Measurements from ENCODE around the gene SPART.
"Not testable (repeated sequence)": the region's sequence is repeated elsewhere in the genome, so short reads cannot be mapped to it uniquely, and the experiment has no call there.

The SPART gene

DNA sequence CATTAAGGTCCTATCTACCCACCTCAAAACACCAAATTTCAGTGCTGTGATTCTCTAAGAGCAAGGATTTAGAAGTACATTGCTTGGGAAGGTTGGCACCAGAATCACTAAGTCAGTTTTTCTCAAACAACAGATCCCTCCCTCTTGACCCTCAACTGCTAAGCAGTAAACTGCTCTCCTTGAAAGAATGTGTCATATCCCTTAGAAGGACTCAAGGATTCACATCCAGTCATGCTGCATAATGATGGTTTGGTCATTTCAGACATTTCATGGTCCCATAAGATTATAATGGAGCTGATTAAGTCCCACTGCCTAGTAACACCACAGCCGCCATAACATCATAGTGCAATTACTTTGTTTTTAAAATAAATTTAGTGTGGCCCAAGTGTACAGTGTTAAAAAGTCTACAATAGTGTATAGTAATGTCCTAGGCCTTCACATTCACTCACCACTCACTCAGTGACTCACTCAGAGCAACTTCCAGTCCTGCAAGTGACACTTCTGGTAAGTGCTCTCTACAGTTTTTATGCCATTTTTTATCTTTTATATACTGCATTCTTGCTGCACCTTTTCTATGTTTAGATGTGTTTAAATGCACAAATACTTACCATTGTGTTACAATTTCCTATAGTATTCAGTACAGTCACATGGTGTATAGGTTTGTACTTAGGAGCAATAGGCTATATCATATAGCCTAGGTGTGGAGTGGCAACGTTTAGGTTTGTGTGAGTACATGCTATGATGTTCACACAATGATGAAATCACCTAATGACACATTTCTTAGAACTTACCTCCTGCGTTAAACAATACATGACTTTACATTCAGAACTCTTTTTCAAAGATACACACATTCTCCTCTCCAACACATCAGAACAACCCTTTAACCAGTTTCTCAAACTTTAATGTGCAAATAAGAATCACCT, 32.9 kb downstream of the SPART start:
- Histone ChIP-seq H3K4me3 (ENCODE audit: low read depth in 1 of 2, low read length in 1 of 2) (no peak overlapping the region), H3K27me3 (no peaks in the 10 kb centered on the region), H3K9me3 (no peaks in the 10 kb centered on the region), H3K4me1 (ENCODE audit: control insufficient read depth in 1 of 2, insufficient read depth in 1 of 2, low read depth in 1 of 2, low read length in 1 of 2) (no peaks in the 10 kb centered on the region), H3K36me3 (peaks cover 56% of the 10 kb centered on the region), H3K27ac (no peak overlapping the region)
- TF ChIP-seq CTCF (IDR thresholded peaks at IDR 0.05): no peak

DNA sequence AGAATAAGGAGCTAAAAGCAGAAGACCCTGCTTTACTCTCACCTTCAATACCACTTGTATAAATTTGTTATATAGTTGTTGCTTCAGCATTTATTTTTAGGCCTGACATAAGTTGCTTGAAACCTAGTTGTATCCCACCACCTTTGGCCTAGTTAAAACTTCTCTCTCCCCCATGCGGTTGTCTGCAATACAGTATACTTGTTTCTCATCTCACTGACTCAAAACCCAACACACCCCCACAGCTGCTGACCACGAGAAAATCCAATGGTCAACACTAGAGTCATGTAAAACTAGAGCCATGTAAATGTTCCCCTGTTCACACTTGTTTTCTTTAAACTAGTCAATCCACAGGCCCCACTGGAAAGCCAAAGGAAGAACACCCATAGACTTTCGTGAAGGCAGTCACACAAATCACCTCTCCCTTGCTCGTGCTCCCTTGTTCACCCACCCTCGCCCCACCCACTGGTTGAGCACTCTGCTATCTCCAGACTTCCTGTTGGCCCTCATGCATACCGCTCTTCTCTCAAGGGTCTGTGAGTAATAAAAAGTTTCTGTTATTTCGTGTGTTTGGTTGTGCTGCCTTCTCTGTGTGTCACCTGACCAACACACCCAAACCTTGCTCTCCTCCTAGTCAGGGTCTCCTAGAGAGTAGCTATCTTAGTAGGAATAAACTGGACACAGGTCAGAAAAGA, 35.6 kb downstream of the SPART start:
- no peaks in the 10 kb centered on the region for H3K9me3 ChIP-seq
- no peak overlapping the region for H3K27ac ChIP-seq
- H3K36me3 ChIP-seq: peaks cover 61% of the 10 kb centered on the region
- H3K4me3 ChIP-seq (ENCODE audit: low read depth in 1 of 2, low read length in 1 of 2): no peak overlapping the region
- H3K4me1 ChIP-seq (ENCODE audit: control insufficient read depth in 1 of 2, insufficient read depth in 1 of 2, low read depth in 1 of 2, low read length in 1 of 2): no peaks in the 10 kb centered on the region
- TF ChIP-seq CTCF (IDR thresholded peaks at IDR 0.05): no peak
- no peaks in the 10 kb centered on the region for H3K27me3 ChIP-seq

GRCh38 chr13:36302289-36302688, 43.9 kb downstream of the SPART start:
- TF ChIP-seq CTCF (IDR thresholded peaks at IDR 0.05): no peak

GRCh38 chr13:36299469-36299868, 46.7 kb downstream of the SPART start:
- Histone ChIP-seq H3K36me3 (peaks cover 24% of the 10 kb centered on the region), H3K4me1 (ENCODE audit: control insufficient read depth in 1 of 2, insufficient read depth in 1 of 2, low read depth in 1 of 2, low read length in 1 of 2) (peaks cover 12% of the 10 kb centered on the region in 2 experiments), H3K27me3 (peaks cover 31% of the 10 kb centered on the region)
- not testable (repeated sequence) for H3K9me3 ChIP-seq; H3K27ac ChIP-seq; H3K4me3 ChIP-seq (ENCODE audit: low read depth in 1 of 2, low read length in 1 of 2)

More at GRCh38 chr13:36302289-36302688, 43.9 kb downstream of the SPART start:
- H3K9me3 ChIP-seq: no peaks in the 10 kb centered on the region
- no peak overlapping the region for H3K4me3 ChIP-seq (ENCODE audit: low read depth in 1 of 2, low read length in 1 of 2)
- peaks cover 7 to 9% of the 10 kb centered on the region in 2 experiments for H3K4me1 ChIP-seq (ENCODE audit: control insufficient read depth in 1 of 2, insufficient read depth in 1 of 2, low read depth in 1 of 2, low read length in 1 of 2)
- peaks cover 26% of the 10 kb centered on the region for H3K27me3 ChIP-seq
- no peak overlapping the region for H3K27ac ChIP-seq
- peaks cover 40% of the 10 kb centered on the region for H3K36me3 ChIP-seq

DNA sequence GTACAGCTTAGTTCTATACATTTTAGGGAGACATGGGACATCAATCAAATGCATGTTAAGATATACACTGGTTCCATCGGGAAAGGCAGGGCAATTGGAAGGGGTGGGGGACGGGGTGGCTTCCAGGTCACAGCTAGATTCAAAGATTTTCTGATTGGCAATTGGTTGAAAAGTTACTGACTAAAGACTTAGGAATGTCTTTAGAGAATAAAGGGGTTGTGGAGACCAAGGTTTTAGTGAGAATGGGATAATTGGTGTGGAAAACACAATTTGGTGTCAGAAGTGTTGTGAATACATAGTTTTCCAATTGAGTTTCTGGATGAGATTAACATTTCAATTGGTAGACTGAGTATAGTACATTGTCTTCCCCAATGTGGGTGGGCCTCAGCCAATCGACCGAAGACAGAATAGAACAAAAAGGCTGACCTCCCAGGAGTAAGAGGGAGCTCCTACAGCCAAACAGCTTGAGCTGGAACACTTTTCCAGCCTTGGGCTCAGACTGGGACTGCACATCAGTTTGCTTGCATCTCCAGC, 47.6 kb downstream of the SPART start:
- H3K4me1 ChIP-seq (ENCODE audit: control insufficient read depth in 1 of 2, insufficient read depth in 1 of 2, low read depth in 1 of 2, low read length in 1 of 2): peaks cover 12% of the 10 kb centered on the region in 2 experiments
- H3K4me3 ChIP-seq (ENCODE audit: low read depth in 1 of 2, low read length in 1 of 2): no peak overlapping the region
- H3K27ac ChIP-seq: no peak overlapping the region
- H3K36me3 ChIP-seq: peaks cover 15% of the 10 kb centered on the region
- no peaks in the 10 kb centered on the region for H3K9me3 ChIP-seq
- TF ChIP-seq CTCF (IDR thresholded peaks at IDR 0.05): no peak
- peaks cover 31% of the 10 kb centered on the region for H3K27me3 ChIP-seq
